Heart left ventricle (tissue), 13 donors: Measurements from ENCODE around the gene GPX7.

Experiments
- POLR2A ChIP-seq, 2 donors: fragments of 450-650 bp; IDR thresholded peaks; one replicate each; pipeline ENCODE4 v1.6.1; 2017; ENCODE audit warnings: antibody characterized with exemption in 2 of 2, mild to moderate bottlenecking in 2 of 2, moderate library complexity in 2 of 2
- TF ChIP-seq, protein P1 (sequence below), 12 donors: fragments of 200-600 bp; sonication (generic) in 4 of 12; IDR thresholded peaks; one replicate each; pipeline versions ENCODE4 v1.5.0 to v1.8.0; 2018 to 2022; ENCODE audit warnings: antibody characterized with exemption in 12 of 12, mild to moderate bottlenecking in 5 of 12
- donor health status: ischemic (EF 13 %, LVEDD 7.1; RV severe dilation, severe dysfunction).
- donor health status: DM: no; HTN: yes; CAD: no.
- donor health status: DM: no; HTN: no; CAD: no.
- donor health status: ischemic (EF 25% LVEDD 6.9; RV normal size, moderate dysfunction).
- donor health status: ischemic (EF 25% LVEDD 5.7; RV mildly dilated, moderate dysfunction).
- donor health status: ischemic (EF 35%, LVEDD 5.7; RV mildly dilated, moderate dysfunction).
- donor health status: nonischemic (EF 11% LVEDD 7.7; RV severe dilation, severe dysfunction).
- donor health status: DM: yes; HTN: yes; CAD: no.
- donor health status: PGD.
- donor health status: ischemic (EF 29% LVEDD 5.4; RV normal size, mild dysfunction).
- donor health status: nonischemic (EF 23%, LVEDD 6.1; RV moderate dilation, normal function).

DNA sequence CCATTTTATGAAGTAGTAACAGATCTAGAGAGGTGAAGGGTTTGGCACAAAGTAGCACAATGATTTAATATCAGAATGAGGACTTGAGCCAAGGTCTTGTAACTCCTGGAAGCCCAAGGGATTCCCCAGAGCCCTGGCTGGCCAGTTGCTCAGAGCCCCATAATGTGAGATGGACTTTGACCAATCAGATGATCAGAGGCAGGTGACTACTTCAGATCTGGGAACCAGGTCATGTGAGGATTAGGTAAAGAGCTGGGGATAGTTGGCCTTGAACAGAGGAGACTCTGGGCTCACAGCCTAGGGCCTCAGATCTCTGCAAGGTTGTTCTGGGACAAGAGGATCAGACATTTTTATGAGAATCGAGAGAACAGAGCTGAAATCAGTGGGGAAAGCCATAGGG, 49.7 kb downstream of the GPX7 start:
- TF ChIP-seq POLR2A (IDR thresholded peaks at IDR 0.05): no peak
- TF ChIP-seq, protein P1, sequence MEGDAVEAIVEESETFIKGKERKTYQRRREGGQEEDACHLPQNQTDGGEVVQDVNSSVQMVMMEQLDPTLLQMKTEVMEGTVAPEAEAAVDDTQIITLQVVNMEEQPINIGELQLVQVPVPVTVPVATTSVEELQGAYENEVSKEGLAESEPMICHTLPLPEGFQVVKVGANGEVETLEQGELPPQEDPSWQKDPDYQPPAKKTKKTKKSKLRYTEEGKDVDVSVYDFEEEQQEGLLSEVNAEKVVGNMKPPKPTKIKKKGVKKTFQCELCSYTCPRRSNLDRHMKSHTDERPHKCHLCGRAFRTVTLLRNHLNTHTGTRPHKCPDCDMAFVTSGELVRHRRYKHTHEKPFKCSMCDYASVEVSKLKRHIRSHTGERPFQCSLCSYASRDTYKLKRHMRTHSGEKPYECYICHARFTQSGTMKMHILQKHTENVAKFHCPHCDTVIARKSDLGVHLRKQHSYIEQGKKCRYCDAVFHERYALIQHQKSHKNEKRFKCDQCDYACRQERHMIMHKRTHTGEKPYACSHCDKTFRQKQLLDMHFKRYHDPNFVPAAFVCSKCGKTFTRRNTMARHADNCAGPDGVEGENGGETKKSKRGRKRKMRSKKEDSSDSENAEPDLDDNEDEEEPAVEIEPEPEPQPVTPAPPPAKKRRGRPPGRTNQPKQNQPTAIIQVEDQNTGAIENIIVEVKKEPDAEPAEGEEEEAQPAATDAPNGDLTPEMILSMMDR (IDR thresholded peaks at IDR 0.05): no peak
